Activated B cell treated with CpG ODN at 0.5 μM for 24 hours (primary cell): ENCODE results near the gene OPTC. TPM values are rescaled to one million over a fixed set of nuclear protein-coding genes. Genes with fewer than 3 reads are reported as not detected.

ENCODE experiments used
- ATAC-seq: fragments of 200-7000 bp; cut with Tn5 transposase; one replicate; pipeline ENCODE4 v1.10.0; 2021; ENCODE audit warnings: low read depth, mild to moderate bottlenecking, moderate library complexity
- CTCF ChIA-PET: fragments of 350-600 bp; sonication (Branson Sonifier 250); formaldehyde crosslinking; loops from one replicate; lab custom pipeline; 2021; ENCODE audit warnings: antibody characterized with exemption; lab: Charles Lee
- POLR2A ChIA-PET: fragments of 350-600 bp; sonication (Branson Sonifier 250); formaldehyde crosslinking; loops from one replicate; lab custom pipeline; 2021; ENCODE audit warnings: antibody characterized with exemption; lab: Charles Lee
- DNase-seq: peaks from one replicate; pipeline ENCODE4 v3.0.0; 2022
- H3K27ac Mint-ChIP-seq: one replicate; pipeline ENCODE4 v1.8.0; 2020; ENCODE audit warnings: mixed read lengths
- H3K27me3 Mint-ChIP-seq: one replicate; pipeline ENCODE4 v1.8.0; 2021; ENCODE audit warnings: mixed read lengths
- H3K36me3 Mint-ChIP-seq: one replicate; pipeline ENCODE4 v1.8.0; 2021; ENCODE audit warnings: low read depth, mixed read lengths
- H3K4me1 Mint-ChIP-seq: one replicate; pipeline ENCODE4 v1.8.0; 2021; ENCODE audit warnings: mixed read lengths
- H3K4me3 Mint-ChIP-seq: one replicate; pipeline ENCODE4 v1.8.0; 2020; ENCODE audit warnings: mild to moderate bottlenecking, mixed read lengths
- H3K9me3 Mint-ChIP-seq: one replicate; pipeline ENCODE4 v1.8.0; 2020; ENCODE audit warnings: mixed read lengths
- CTCF ChIP-seq: fragments of 200-600 bp; IDR thresholded peaks from one replicate; pipeline ENCODE4 v1.8.0; 2022; ENCODE audit warnings: antibody characterized with exemption, mild to moderate bottlenecking
- intact Hi-C: fragments of 100-400 bp; cut with micrococcal nuclease; formaldehyde crosslinking; loops from one replicate; pipeline ENCODE4 v1.15.1; 2024
- total RNA-seq: library from RNA; stranded (reverse); gene quantifications from 2 replicates; pipeline ENCODE4 v1.2.3, GENCODE V29; 2022

OPTC gene
- total RNA-seq, 1 donor from 2014 or later: not detected

GRCh38 chr1:203507759-203508158 lies 13.8 kb downstream of the OPTC start:
- no peak for ATAC-seq
- intact Hi-C loops: no loop called here
- CTCF ChIA-PET: interaction anchor here (0.8 to 8.5 kb wide), 2 partner anchors 14 to 193 kb away, joined by 3 to 160 read pairs; partner anchors contain the start of gene OPTC

GRCh38 chr1:203508463-203509073 lies 14.6 kb downstream of the OPTC start:
- Mint-ChIP-seq H3K9me3 (no peaks in the 10 kb centered on the region), H3K27ac (no peak overlapping the region), H3K27me3 (peaks cover 4% of the 10 kb centered on the region), H3K4me3 (no peak overlapping the region), H3K4me1 (peaks cover 10% of the 10 kb centered on the region), H3K36me3 (no peaks in the 10 kb centered on the region)
- TF ChIP-seq CTCF: no peak
- POLR2A ChIA-PET: no interaction called here
- no peak for DNase-seq
- no peak for ATAC-seq
- intact Hi-C loops: no loop called here
- CTCF ChIA-PET: interaction anchor here (8.5 kb wide), 1 partner anchor 193 kb away, joined by 160 read pairs; no protein-coding TSS in a partner anchor

More at GRCh38 chr1:203507759-203508158, 13.8 kb downstream of the OPTC start:
- H3K36me3 Mint-ChIP-seq: no peaks in the 10 kb centered on the region
- H3K4me3 Mint-ChIP-seq: no peak overlapping the region
- no peak for DNase-seq
- no peak for TF ChIP-seq CTCF
- peaks cover 2% of the 10 kb centered on the region for H3K4me1 Mint-ChIP-seq
- H3K27me3 Mint-ChIP-seq: peaks cover 12% of the 10 kb centered on the region
- no peak overlapping the region for H3K27ac Mint-ChIP-seq
- POLR2A ChIA-PET: interaction anchor here (0.9 kb wide), 1 partner anchor 194 kb away, joined by 3 read pairs; no protein-coding TSS in a partner anchor
- no peaks in the 10 kb centered on the region for H3K9me3 Mint-ChIP-seq

GRCh38 chr1:203509135-203509534 lies 15.2 kb downstream of the OPTC start:
- no peak for TF ChIP-seq CTCF
- POLR2A ChIA-PET: no interaction called here
- no peak for ATAC-seq
- Mint-ChIP-seq H3K27ac (no peak overlapping the region), H3K4me1 (peaks cover 11% of the 10 kb centered on the region), H3K4me3 (no peak overlapping the region), H3K27me3 (peaks cover 3% of the 10 kb centered on the region), H3K36me3 (no peaks in the 10 kb centered on the region), H3K9me3 (no peaks in the 10 kb centered on the region)
- DNase-seq: no peak
- intact Hi-C loops: no loop called here
- CTCF ChIA-PET: interaction anchor here (8.5 kb wide), 1 partner anchor 192 kb away, joined by 160 read pairs; no protein-coding TSS in a partner anchor

- H3K4me1 Mint-ChIP-seq: peaks cover 10% of the 10 kb centered on the region
- DNase-seq (no peak), ATAC-seq (no peak)
- H3K4me3 Mint-ChIP-seq: no peak overlapping the region
- intact Hi-C loops: no loop called here
- POLR2A ChIA-PET: no interaction called here
- peaks cover 6% of the 10 kb centered on the region for H3K27me3 Mint-ChIP-seq
- H3K36me3 Mint-ChIP-seq: no peaks in the 10 kb centered on the region
- no peak for TF ChIP-seq CTCF
- CTCF ChIA-PET: no interaction called here
- H3K9me3 Mint-ChIP-seq: no peaks in the 10 kb centered on the region
- H3K27ac Mint-ChIP-seq: no peak overlapping the region
Measured at GRCh38 chr1:203511513-203511912, 17.6 kb downstream of the OPTC start.

- no peak for DNase-seq
- Mint-ChIP-seq H3K27ac (no peak overlapping the region), H3K9me3 (no peaks in the 10 kb centered on the region), H3K4me3 (no peak overlapping the region), H3K27me3 (peaks cover 6% of the 10 kb centered on the region), H3K36me3 (no peaks in the 10 kb centered on the region), H3K4me1 (peaks cover 10% of the 10 kb centered on the region)
- no peak for ATAC-seq
- intact Hi-C loops: no loop called here
- ChIA-PET CTCF (no interaction called here), POLR2A (no interaction called here)
- TF ChIP-seq CTCF: no peak
Measured at GRCh38 chr1:203511930-203512329, 18.0 kb downstream of the OPTC start.
